MM.1S (cell line): ENCODE data around the gene PTPRG.

Experiments used
- EZH2 ChIP-seq: fragments of 300-600 bp; sonication (generic); optimal IDR thresholded peaks from 2 replicates; pipeline ENCODE3; 2017; ENCODE audit warnings: low read depth, mild to moderate bottlenecking, antibody characterized with exemption, low read length, mixed read lengths
- EZH2phosphoT487 ChIP-seq: fragments of 300-600 bp; sonication (generic); IDR thresholded peaks from 2 replicates; pipeline ENCODE4 v1.6.1; 2018; ENCODE audit warnings: antibody characterized with exemption, low read length
- TF ChIP-seq, protein P1 (sequence below): fragments of 300-600 bp; sonication (generic); IDR thresholded peaks from 2 replicates; pipeline ENCODE4 v1.5.1; 2016; ENCODE audit warnings: antibody characterized with exemption, low read length, mixed read lengths

DNA sequence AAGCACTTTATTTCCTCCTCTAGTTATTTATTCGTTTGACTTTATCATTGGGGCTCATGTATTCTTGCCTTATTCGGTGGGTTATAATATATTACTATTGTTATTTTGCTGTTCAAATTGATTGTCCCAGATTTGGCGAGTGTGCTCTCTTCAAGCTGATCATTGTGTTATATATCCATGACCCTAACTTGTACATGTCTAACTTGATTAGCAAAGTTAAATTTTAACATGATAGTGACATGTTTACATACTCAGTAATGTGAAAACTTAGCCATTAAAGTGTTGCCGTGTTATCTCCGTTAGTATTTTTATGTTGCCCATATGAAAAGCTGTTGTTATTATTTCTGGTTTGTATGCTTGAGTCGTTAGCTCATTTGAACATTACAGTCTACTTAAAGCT, 327.9 kb downstream of the PTPRG start:
- TF ChIP-seq, protein P1, sequence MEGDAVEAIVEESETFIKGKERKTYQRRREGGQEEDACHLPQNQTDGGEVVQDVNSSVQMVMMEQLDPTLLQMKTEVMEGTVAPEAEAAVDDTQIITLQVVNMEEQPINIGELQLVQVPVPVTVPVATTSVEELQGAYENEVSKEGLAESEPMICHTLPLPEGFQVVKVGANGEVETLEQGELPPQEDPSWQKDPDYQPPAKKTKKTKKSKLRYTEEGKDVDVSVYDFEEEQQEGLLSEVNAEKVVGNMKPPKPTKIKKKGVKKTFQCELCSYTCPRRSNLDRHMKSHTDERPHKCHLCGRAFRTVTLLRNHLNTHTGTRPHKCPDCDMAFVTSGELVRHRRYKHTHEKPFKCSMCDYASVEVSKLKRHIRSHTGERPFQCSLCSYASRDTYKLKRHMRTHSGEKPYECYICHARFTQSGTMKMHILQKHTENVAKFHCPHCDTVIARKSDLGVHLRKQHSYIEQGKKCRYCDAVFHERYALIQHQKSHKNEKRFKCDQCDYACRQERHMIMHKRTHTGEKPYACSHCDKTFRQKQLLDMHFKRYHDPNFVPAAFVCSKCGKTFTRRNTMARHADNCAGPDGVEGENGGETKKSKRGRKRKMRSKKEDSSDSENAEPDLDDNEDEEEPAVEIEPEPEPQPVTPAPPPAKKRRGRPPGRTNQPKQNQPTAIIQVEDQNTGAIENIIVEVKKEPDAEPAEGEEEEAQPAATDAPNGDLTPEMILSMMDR = no peak
- no peak for TF ChIP-seq EZH2
- no peak for TF ChIP-seq EZH2phosphoT487
